ENCODE measurements around the gene PDCD1. TPM values are rescaled to one million over a fixed set of nuclear protein-coding genes. Genes with fewer than 3 reads are reported as not detected.
"Not testable (repeated sequence)": the region's sequence is repeated elsewhere in the genome, so short reads cannot be mapped to it uniquely, and the experiment has no call there.

The PDCD1 gene
- total RNA-seq (ENCODE audit: low replicate concordance) = not detected in 2 replicates

DNA sequence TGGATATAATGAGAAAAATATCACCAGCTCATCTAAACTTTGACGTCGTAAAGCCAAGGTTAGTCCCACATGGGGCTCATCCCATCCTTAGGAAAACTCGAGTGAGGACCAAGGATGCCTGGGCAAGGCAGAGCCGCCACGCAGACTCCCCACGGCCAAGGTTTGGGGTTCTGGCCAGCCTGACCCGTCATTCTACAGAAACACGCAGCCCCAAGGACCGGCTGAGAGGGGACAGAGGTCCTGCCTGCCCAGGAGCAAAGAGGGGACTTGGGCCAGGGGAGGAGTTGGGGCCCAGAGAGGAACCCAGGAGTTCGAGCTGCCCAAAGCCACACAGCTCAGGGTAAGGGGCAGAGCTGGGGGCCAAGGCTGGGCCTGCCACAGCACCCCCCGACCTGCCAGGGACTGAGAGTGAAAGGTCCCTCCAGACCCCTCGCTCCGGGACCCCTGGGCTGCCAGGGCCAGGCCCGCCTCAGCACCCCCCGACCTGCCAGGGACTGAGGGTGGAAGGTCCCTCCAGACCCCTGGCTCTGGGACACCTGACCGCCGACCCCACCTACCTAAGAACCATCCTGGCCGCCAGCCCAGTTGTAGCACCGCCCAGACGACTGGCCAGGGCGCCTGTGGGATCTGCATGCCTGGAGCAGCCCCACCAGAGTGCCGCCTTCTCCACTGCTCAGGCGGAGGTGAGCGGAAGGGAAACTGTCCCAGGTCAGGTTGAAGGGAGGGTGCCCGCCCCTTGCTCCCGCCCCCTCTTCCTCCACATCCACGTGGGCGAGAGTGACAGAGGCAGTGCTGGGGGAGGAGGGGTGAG is at the start of gene PDCD1:
Gene PDCD1 (minus strand): TSS at position 689 of the 811 bp plus-strand sequence. CDS start 56 bp downstream, at position 633.
- H3K4me3 ChIP-seq (ENCODE audit: low read depth, low read length) = peak within 1 kb of the TSS; percentile 22
- DNase-seq (ENCODE audit: low read depth) = no peak
- TF ChIP-seq, protein P1, sequence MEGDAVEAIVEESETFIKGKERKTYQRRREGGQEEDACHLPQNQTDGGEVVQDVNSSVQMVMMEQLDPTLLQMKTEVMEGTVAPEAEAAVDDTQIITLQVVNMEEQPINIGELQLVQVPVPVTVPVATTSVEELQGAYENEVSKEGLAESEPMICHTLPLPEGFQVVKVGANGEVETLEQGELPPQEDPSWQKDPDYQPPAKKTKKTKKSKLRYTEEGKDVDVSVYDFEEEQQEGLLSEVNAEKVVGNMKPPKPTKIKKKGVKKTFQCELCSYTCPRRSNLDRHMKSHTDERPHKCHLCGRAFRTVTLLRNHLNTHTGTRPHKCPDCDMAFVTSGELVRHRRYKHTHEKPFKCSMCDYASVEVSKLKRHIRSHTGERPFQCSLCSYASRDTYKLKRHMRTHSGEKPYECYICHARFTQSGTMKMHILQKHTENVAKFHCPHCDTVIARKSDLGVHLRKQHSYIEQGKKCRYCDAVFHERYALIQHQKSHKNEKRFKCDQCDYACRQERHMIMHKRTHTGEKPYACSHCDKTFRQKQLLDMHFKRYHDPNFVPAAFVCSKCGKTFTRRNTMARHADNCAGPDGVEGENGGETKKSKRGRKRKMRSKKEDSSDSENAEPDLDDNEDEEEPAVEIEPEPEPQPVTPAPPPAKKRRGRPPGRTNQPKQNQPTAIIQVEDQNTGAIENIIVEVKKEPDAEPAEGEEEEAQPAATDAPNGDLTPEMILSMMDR (IDR thresholded peaks at IDR 0.05; ENCODE audit: insufficient read depth, low read length) = no peak

DNA sequence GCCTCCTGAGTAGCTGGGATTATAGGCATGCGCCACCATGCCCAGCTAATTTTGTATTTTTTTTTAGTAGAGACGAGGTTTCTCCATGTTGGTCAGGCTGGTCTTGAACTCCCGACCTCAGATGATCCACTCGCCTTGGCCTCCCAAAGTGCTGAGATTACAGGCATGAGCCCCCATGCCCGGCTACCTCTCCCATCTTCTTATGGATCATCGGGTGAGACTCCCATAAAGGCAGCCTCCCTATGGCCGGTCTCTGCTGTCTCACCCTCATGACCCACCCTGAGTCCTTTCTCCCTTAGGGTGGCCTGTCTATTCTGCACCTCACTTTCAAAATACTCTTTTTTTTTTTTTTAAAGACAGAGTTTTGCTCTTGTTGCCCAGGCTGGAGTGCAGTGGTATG is 49.1 kb upstream of the PDCD1 start:
- not testable (repeated sequence) for DNase-seq (ENCODE audit: low read depth); H3K4me3 ChIP-seq (ENCODE audit: low read depth, low read length)

GRCh38 chr2:241906826-241907570 is 48.3 kb upstream of the PDCD1 start:
- TF ChIP-seq, protein P1 (IDR thresholded peaks at IDR 0.05; ENCODE audit: insufficient read depth, low read length) = no peak
- H3K4me3 ChIP-seq (ENCODE audit: low read depth, low read length) = no peak overlapping the region
- DNase-seq (ENCODE audit: low read depth) = no peak

GRCh38 chr2:241906378-241906770 is 47.7 kb upstream of the PDCD1 start:
- not testable (repeated sequence) for DNase-seq (ENCODE audit: low read depth); H3K4me3 ChIP-seq (ENCODE audit: low read depth, low read length)

DNA sequence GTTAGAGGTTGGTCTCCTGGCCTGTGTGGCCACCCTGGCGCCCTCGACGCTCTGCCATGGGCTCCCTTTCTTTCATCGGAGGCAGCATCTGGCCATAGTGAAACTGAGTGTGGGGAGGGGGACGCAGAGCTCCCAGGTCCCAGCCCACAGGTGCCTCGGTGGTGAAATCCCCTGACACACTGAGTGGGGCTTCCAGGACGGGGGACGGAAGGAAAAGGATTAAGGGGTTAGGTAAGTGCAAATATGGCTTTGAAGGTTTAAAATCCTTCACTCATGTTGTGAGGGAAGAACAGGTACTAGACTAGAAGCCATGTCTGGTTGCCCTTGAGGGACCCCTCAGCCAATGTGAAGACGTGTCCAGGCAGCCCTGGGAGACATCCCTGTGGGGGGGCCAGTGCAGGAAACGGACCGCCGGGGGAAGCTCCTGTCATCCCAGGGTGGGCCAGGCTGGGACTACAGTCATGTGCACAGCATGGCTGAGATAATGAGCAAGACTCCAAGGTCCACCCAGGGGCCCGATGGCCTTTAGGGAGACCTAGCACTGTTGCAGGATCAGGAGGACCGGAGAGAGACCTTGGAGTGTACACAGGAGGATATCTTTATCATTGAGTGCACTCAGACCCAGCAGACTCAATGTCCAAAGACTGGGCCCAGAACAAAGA is 47.2 kb upstream of the PDCD1 start:
- DNase-seq (ENCODE audit: low read depth) = no peak
- TF ChIP-seq, protein P1 (IDR thresholded peaks at IDR 0.05; ENCODE audit: insufficient read depth, low read length) = no peak

DNA sequence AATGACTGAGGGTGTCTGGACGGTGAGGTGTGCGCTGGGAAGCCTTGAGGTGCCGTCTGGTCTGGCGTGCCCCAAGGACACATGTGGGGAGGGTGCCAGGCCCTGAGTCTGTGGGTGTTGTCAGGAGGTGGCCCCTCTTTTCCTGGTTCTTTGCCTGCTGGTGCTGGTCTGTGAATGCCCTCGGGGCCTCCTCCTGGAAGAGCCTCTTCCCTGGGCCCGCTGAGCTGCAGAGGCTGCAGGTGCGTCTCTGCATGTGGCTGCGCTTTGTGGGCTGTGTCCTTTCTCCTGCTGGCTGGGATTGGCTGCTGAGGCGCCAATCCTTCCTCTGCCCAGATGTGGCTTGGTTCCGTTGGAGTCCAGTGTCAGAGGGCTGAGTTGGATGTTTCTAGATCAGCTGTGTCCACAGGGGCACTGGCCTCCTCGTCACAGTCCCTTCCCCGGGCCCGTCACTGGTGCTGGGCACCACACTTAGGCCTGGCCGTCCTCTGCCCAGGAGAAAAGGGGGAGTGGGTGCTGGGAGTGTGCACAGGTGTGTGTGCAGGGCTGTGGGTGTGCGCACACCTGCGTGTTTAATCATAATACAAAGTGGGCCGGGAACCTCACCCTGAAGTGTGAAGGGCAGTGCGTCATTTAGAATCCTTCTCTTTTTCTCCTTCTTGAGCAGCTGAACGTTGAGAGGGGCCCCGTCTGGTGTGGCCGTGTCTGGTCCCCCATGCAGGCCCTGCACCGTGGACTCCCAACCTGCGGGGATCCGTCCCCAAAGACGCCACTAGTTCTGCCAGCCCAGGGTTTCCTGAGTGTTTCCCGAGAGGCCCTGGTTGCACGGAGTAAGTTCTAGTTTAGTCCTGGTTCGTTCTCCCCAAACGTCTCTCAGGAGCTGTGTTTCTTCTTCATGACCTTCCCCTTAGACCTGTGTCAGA is 46.4 kb upstream of the PDCD1 start:
- TF ChIP-seq, protein P1 (IDR thresholded peaks at IDR 0.05; ENCODE audit: insufficient read depth, low read length) = no peak
- no peak overlapping the region for H3K4me3 ChIP-seq (ENCODE audit: low read depth, low read length)
- DNase-seq (ENCODE audit: low read depth) = no peak

More for the DNA sequence above, 47.2 kb upstream of the PDCD1 start:
- H3K4me3 ChIP-seq (ENCODE audit: low read depth, low read length) = no peak overlapping the region

GRCh38 chr2:241904011-241904718 is 45.5 kb upstream of the PDCD1 start:
- TF ChIP-seq, protein P1 (IDR thresholded peaks at IDR 0.05; ENCODE audit: insufficient read depth, low read length) = no peak
- H3K4me3 ChIP-seq (ENCODE audit: low read depth, low read length) = no peak overlapping the region
- DNase-seq (ENCODE audit: low read depth) = no peak

All from fibroblast of the aortic adventitia (primary cell).